ENCODE results near the gene TLR10. TPM values are rescaled to one million over a fixed set of nuclear protein-coding genes. Genes with fewer than 3 reads are reported as not detected.

TLR10 gene
- total and polyA plus RNA-seq, 2 donors (not counting 3 experiments of a cell fraction or from before 2014, with no cell fraction given) = not detected

GRCh38 chr4:38818441-38818976 lies 35.7 kb upstream of the TLR10 start:
- Histone ChIP-seq H3K27ac (ENCODE audit: insufficient read depth, low read depth, low read length) (no peak overlapping the region), H2AFZ (ENCODE audit: low read depth, low read length) (no peak overlapping the region), H3K4me1 (ENCODE audit: control insufficient read depth, extremely low read depth, insufficient read depth, low read length) (no peaks in the 10 kb centered on the region), H3K79me2 (ENCODE audit: control insufficient read depth, insufficient read depth, low read length) (no peaks in the 10 kb centered on the region), H3K9me3 (replicated peaks; ENCODE audit: control insufficient read depth, insufficient read depth, low read length) (no peaks in the 10 kb centered on the region), H3K36me3 (ENCODE audit: control insufficient read depth in 2 of 2, extremely low read depth in 1 of 2, insufficient read depth in 2 of 2, low read length in 2 of 2) (no peaks in the 10 kb centered on the region), H4K20me1 (replicated peaks; ENCODE audit: control insufficient read depth, extremely low read depth, insufficient read depth, low read length) (no peaks in the 10 kb centered on the region), H3K4me2 (ENCODE audit: insufficient read depth, low read length) (no peak overlapping the region), H3K9me1 (replicated peaks; ENCODE audit: control insufficient read depth, extremely low read depth, insufficient read depth, low read length) (no peaks in the 10 kb centered on the region), H3K4me3 (replicated peaks in 1 of 3; ENCODE audit: insufficient read depth in 1 of 3, low read depth in 1 of 3, low read length in 3 of 3) (no peak overlapping the region), H3K9ac (replicated peaks; ENCODE audit: extremely low read depth, insufficient read depth, low read length) (no peak overlapping the region), H3K27me3 (ENCODE audit: control insufficient read depth in 2 of 2, insufficient read depth in 2 of 2, low read length in 2 of 2) (peaks cover 15 to 17% of the 10 kb centered on the region in 2 experiments)
- POLR2A ChIA-PET = no interaction called here
- CTCF ChIA-PET = interaction anchor here (0.8 to 1.2 kb wide), 3 partner anchors 13 to 36 kb away, joined by 4 to 6 read pairs (median 5); partner anchors contain the start of gene TLR10
- TF ChIP-seq EZH2 (IDR thresholded peaks at IDR 0.05; ENCODE audit: borderline replicate concordance, low read depth, low read length, severe bottlenecking) (no peak), JUN (IDR thresholded peaks at IDR 0.05; ENCODE audit: borderline replicate concordance, insufficient read depth, insufficient read length, low read depth) (no peak), MYC (IDR thresholded peaks at IDR 0.05; ENCODE audit: low read depth, low read length) (no peak), GATA2 (IDR thresholded peaks at IDR 0.05; ENCODE audit: insufficient read depth, insufficient read length, low read depth, low read length) (no peak), POLR2A (IDR thresholded peaks at IDR 0.05; ENCODE audit: low read depth, low read length) (no peak), FOS (IDR thresholded peaks at IDR 0.05; ENCODE audit: borderline replicate concordance, insufficient read depth, low read length) (no peak), CTCF (IDR thresholded peaks at IDR 0.05; ENCODE audit: extremely low read depth in 1 of 2, insufficient read depth in 1 of 2, low read depth in 1 of 2, low read length in 2 of 2) (no peak), POLR2AphosphoS5 (IDR thresholded peaks at IDR 0.05; ENCODE audit: insufficient read depth, low read depth, low read length) (no peak)
- TF ChIP-seq, protein P1, sequence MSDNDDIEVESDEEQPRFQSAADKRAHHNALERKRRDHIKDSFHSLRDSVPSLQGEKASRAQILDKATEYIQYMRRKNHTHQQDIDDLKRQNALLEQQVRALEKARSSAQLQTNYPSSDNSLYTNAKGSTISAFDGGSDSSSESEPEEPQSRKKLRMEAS (IDR thresholded peaks at IDR 0.05; ENCODE audit: insufficient read depth, insufficient read length) = no peak
- intact Hi-C loops (cut with micrococcal nuclease) = no loop called here
- no peak for DNase-seq (ENCODE audit: low read depth, low spot score)
- no TSS peak for BruUV-seq (replicated peaks)
- dilution Hi-C loops (cut with MboI; ENCODE audit: extremely low pct_ligation_motif_present, low sequenced_read_pairs) = no loop called here
- FAIRE-seq = no peak

Data from endothelial cell of umbilical vein (primary cell).